ENCODE data around the gene IFI27L2.

IFI27L2 gene

DNA sequence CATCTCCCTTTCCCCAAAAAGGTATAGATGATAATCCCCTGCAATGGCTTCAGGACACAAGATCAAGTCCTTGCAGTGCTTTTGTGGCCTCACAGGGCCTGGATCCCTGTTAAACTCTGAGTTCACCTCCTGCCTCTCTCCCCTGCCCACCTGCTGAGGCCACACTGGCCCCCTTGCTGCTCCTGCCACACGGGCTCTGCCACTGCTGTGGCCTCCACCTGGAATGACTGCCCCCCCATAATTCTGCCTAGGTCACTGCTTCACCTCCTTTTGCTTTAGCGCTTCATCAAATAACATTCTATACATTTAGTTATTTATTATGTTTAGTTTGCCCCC lies 19.5 kb downstream of the IFI27L2 start:
- Histone ChIP-seq H3K4me2 (ENCODE audit: low read depth, low read length, poor library complexity, severe bottlenecking) (no peak overlapping the region), H3K36me3 (ENCODE audit: low read length) (no peaks in the 10 kb centered on the region), H4K20me1 (ENCODE audit: low read depth, low read length) (no peaks in the 10 kb centered on the region), H3K9me3 (ENCODE audit: insufficient read depth, low read length) (no peaks in the 10 kb centered on the region), H3K9ac (ENCODE audit: low read length) (no peak overlapping the region), H3K79me2 (ENCODE audit: insufficient read depth, low read length) (no peaks in the 10 kb centered on the region), H3K27ac (ENCODE audit: low read depth, low read length) (no peak overlapping the region), H2AFZ (ENCODE audit: low read depth, low read length, severe bottlenecking) (no peak overlapping the region), H3K9me2 (replicated peaks; ENCODE audit: insufficient read depth, low read length) (no peaks in the 10 kb centered on the region), H3F3A (ENCODE audit: insufficient read depth) (no peaks in the 10 kb centered on the region), H3K4me3 (ENCODE audit: insufficient read depth, low read length, poor library complexity, severe bottlenecking) (no peak overlapping the region), H3K27me3 (ENCODE audit: low read length) (no peaks in the 10 kb centered on the region; the same call in 1 of the 2 replicates)
- TF ChIP-seq, protein P1, sequence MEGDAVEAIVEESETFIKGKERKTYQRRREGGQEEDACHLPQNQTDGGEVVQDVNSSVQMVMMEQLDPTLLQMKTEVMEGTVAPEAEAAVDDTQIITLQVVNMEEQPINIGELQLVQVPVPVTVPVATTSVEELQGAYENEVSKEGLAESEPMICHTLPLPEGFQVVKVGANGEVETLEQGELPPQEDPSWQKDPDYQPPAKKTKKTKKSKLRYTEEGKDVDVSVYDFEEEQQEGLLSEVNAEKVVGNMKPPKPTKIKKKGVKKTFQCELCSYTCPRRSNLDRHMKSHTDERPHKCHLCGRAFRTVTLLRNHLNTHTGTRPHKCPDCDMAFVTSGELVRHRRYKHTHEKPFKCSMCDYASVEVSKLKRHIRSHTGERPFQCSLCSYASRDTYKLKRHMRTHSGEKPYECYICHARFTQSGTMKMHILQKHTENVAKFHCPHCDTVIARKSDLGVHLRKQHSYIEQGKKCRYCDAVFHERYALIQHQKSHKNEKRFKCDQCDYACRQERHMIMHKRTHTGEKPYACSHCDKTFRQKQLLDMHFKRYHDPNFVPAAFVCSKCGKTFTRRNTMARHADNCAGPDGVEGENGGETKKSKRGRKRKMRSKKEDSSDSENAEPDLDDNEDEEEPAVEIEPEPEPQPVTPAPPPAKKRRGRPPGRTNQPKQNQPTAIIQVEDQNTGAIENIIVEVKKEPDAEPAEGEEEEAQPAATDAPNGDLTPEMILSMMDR (IDR thresholded peaks at IDR 0.05; ENCODE audit: insufficient read depth, low read length, poor library complexity, severe bottlenecking): no peak
- TF ChIP-seq EZH2phosphoT487 (conservative IDR thresholded peaks at IDR 0.05; ENCODE audit: low read length): no peak

DNA sequence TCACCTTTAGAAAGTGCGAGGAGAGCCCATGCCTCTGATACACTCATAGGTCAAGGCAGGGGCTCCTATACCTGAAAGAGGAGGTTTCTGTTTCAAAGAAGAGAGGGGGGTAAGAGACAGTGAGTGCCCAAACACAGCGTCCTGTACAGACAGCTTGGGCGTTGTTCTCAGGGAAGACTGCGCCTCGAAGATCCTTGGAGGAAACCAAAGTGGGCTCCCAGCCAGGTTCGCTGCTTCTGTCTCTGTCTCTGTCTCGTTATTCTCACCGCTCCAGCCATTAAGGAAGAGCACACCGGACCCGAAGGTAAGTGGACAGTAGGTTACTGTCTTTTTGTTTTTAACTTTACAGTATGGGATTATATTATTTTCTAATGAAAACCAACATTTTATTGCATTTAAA lies 24.7 kb downstream of the IFI27L2 start:
- no peaks in the 10 kb centered on the region for H4K20me1 ChIP-seq (ENCODE audit: low read depth, low read length)
- no peak for TF ChIP-seq EZH2phosphoT487 (conservative IDR thresholded peaks at IDR 0.05; ENCODE audit: low read length)
- TF ChIP-seq, protein P1 (IDR thresholded peaks at IDR 0.05; ENCODE audit: insufficient read depth, low read length, poor library complexity, severe bottlenecking): no peak
- H3K4me3 ChIP-seq (ENCODE audit: insufficient read depth, low read length, poor library complexity, severe bottlenecking): no peak overlapping the region
- no peak overlapping the region for H2AFZ ChIP-seq (ENCODE audit: low read depth, low read length, severe bottlenecking)
- H3K27ac ChIP-seq (ENCODE audit: low read depth, low read length): no peak overlapping the region
- no peak overlapping the region for H3K9ac ChIP-seq (ENCODE audit: low read length)
- H3K4me2 ChIP-seq (ENCODE audit: low read depth, low read length, poor library complexity, severe bottlenecking): no peak overlapping the region
- H3K79me2 ChIP-seq (ENCODE audit: insufficient read depth, low read length): no peaks in the 10 kb centered on the region
- no peaks in the 10 kb centered on the region for H3K27me3 ChIP-seq (ENCODE audit: low read length)
- H3F3A ChIP-seq (ENCODE audit: insufficient read depth): no peaks in the 10 kb centered on the region
- no peaks in the 10 kb centered on the region for H3K9me3 ChIP-seq (ENCODE audit: insufficient read depth, low read length)
- no peaks in the 10 kb centered on the region for H3K36me3 ChIP-seq (ENCODE audit: low read length)
- no peaks in the 10 kb centered on the region for H3K9me2 ChIP-seq (replicated peaks; ENCODE audit: insufficient read depth, low read length)

DNA sequence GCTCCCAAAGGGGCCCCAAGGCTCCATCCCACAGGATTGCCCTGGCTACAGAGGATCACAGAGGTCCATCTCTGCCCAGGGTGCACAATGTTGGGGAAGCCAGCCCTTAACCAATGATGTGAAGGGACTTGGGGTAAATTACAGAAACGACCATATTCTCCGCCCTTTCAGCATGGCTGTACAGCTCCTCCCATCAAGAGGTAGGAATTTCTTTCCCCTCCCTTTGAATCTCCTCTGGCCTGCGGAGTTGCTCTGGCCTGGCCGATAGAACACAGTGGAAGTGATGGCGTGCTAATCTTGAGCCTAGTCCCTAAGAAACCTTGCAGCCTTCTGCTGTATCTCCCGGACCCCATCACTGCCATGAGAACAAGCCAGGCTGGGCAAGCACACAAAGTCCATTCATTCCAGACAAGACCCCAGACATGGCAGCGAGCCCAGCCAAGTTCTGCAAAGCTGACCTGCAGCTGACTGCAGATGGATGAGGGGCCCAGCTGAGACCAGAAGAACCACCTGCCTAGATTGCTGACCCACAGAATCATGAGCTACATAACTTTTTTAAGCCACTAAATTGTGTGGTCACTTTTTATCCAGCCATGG lies 25.8 kb downstream of the IFI27L2 start:
- H3K9me3 ChIP-seq (ENCODE audit: insufficient read depth, low read length): no peaks in the 10 kb centered on the region
- H3K9ac ChIP-seq (ENCODE audit: low read length): no peak overlapping the region
- no peak for TF ChIP-seq EZH2phosphoT487 (conservative IDR thresholded peaks at IDR 0.05; ENCODE audit: low read length)
- TF ChIP-seq, protein P1 (IDR thresholded peaks at IDR 0.05; ENCODE audit: insufficient read depth, low read length, poor library complexity, severe bottlenecking): no peak
- no peak overlapping the region for H3K4me2 ChIP-seq (ENCODE audit: low read depth, low read length, poor library complexity, severe bottlenecking)
- H3F3A ChIP-seq (ENCODE audit: insufficient read depth): no peaks in the 10 kb centered on the region
- H3K27ac ChIP-seq (ENCODE audit: low read depth, low read length): no peak overlapping the region
- H3K36me3 ChIP-seq (ENCODE audit: low read length): no peaks in the 10 kb centered on the region
- H3K27me3 ChIP-seq (ENCODE audit: low read length): no peaks in the 10 kb centered on the region
- H3K79me2 ChIP-seq (ENCODE audit: insufficient read depth, low read length): no peaks in the 10 kb centered on the region
- H4K20me1 ChIP-seq (ENCODE audit: low read depth, low read length): no peaks in the 10 kb centered on the region
- H3K9me2 ChIP-seq (replicated peaks; ENCODE audit: insufficient read depth, low read length): no peaks in the 10 kb centered on the region
- no peak overlapping the region for H3K4me3 ChIP-seq (ENCODE audit: insufficient read depth, low read length, poor library complexity, severe bottlenecking)
- no peak overlapping the region for H2AFZ ChIP-seq (ENCODE audit: low read depth, low read length, severe bottlenecking)
